DOHH2 (cell line): ENCODE measurements around the gene KRTAP5-6.

Source experiments
- H3F3A ChIP-seq: fragments of 200-600 bp; sonication (generic), shearing (Covaris generic); 2 replicates; pipeline ENCODE4 v1.6.0; 2016; ENCODE audit warnings: antibody characterized with exemption, mild to moderate bottlenecking; ENCODE audit not compliant: control insufficient read depth, insufficient read depth
- H3K27ac ChIP-seq: fragments of 200-600 bp; sonication (generic); 2 replicates; pipeline ENCODE4 v1.5.1; 2014; ENCODE audit warnings: low read depth, mild to moderate bottlenecking, low read length, moderate library complexity
- H3K27me3 ChIP-seq: fragments of 200-600 bp; sonication (generic); 2 replicates; pipeline ENCODE4 v1.6.1; 2014; ENCODE audit warnings: mild to moderate bottlenecking, low read length, mixed read lengths; ENCODE audit not compliant: control insufficient read depth
- H3K36me3 ChIP-seq: fragments of 200-600 bp; sonication (generic); 2 replicates; pipeline ENCODE4 v1.6.1; 2014; ENCODE audit warnings: mild to moderate bottlenecking, low read length, moderate library complexity, mixed read lengths; ENCODE audit not compliant: control insufficient read depth
- H3K4me1 ChIP-seq: fragments of 200-600 bp; sonication (generic); 2 replicates; pipeline ENCODE4 v1.6.1; 2014; ENCODE audit warnings: mild to moderate bottlenecking, low read length, mixed read lengths; ENCODE audit not compliant: control insufficient read depth
- H3K4me2 ChIP-seq: fragments of 200-600 bp; sonication (generic); 2 replicates; pipeline ENCODE4 v1.6.0; 2014; ENCODE audit warnings: mild to moderate bottlenecking, low read length, moderate library complexity
- H3K4me3 ChIP-seq: fragments of 200-600 bp; sonication (generic); 2 replicates; pipeline ENCODE4 v1.5.1; 2014; ENCODE audit warnings: mild to moderate bottlenecking, low read length, mixed read lengths
- H3K79me2 ChIP-seq: fragments of 200-600 bp; sonication (generic); 2 replicates; pipeline ENCODE4 v1.6.1; 2014; ENCODE audit warnings: mild to moderate bottlenecking, low read length, mixed read lengths; ENCODE audit not compliant: control insufficient read depth
- H3K9me2 ChIP-seq: fragments of 200-600 bp; sonication (generic); replicated peaks from 2 replicates; pipeline ENCODE4 v1.6.1; 2014; ENCODE audit warnings: mild to moderate bottlenecking, low read length, mixed read lengths; ENCODE audit not compliant: control insufficient read depth
- H3K9me3 ChIP-seq: fragments of 200-600 bp; sonication (generic); 2 replicates; pipeline ENCODE4 v1.6.1; 2014; ENCODE audit warnings: antibody characterized with exemption, low read length, mixed read lengths; ENCODE audit not compliant: control insufficient read depth, insufficient read depth
- H4K20me1 ChIP-seq: fragments of 200-600 bp; sonication (generic); 2 replicates; pipeline ENCODE4 v1.6.0; 2014; ENCODE audit warnings: low read depth, mild to moderate bottlenecking, antibody characterized with exemption, low read length, moderate library complexity; ENCODE audit not compliant: control insufficient read depth, insufficient read depth
- CTCF ChIP-seq: fragments of 200-600 bp; sonication (generic); IDR thresholded peaks from one replicate; pipeline ENCODE4 v1.5.1; 2014; ENCODE audit warnings: antibody characterized with exemption, mild to moderate bottlenecking, low read depth, low read length; ENCODE audit not compliant: poor library complexity, severe bottlenecking
- EZH2phosphoT487 ChIP-seq: fragments of 200-600 bp; sonication (generic); IDR thresholded peaks from 2 replicates; pipeline ENCODE4 v1.6.1; 2017; ENCODE audit warnings: borderline replicate concordance, mild to moderate bottlenecking, antibody characterized with exemption, low read length, moderate library complexity, mixed read lengths

The KRTAP5-6 gene

GRCh38 chr11:1740786-1741530, 44.0 kb downstream of the KRTAP5-6 start:
- Histone ChIP-seq H3K36me3 (no peaks in the 10 kb centered on the region), H4K20me1 (no peaks in the 10 kb centered on the region), H3K9me3 (peaks cover 16% of the 10 kb centered on the region; the same call in 1 of the 2 replicates), H3K9me2 (no peaks in the 10 kb centered on the region), H3K27me3 (no peaks in the 10 kb centered on the region), H3F3A (no peaks in the 10 kb centered on the region), H3K27ac (no peak overlapping the region), H3K4me3 (no peak overlapping the region), H3K79me2 (no peaks in the 10 kb centered on the region), H3K4me1 (no peaks in the 10 kb centered on the region), H3K4me2 (no peak overlapping the region)
- TF ChIP-seq EZH2phosphoT487, result no peak
- no peak for TF ChIP-seq CTCF

- no peak overlapping the region for H3K4me3 ChIP-seq
- H3K4me1 ChIP-seq, result no peaks in the 10 kb centered on the region
- peaks cover 18% of the 10 kb centered on the region; the same call in 1 of the 2 replicates for H3K9me3 ChIP-seq
- no peak overlapping the region for H3K27ac ChIP-seq
- no peaks in the 10 kb centered on the region for H3K36me3 ChIP-seq
- no peaks in the 10 kb centered on the region for H3K9me2 ChIP-seq
- H3K4me2 ChIP-seq, result no peak overlapping the region
- no peaks in the 10 kb centered on the region for H3K79me2 ChIP-seq
- no peaks in the 10 kb centered on the region for H3K27me3 ChIP-seq
- no peaks in the 10 kb centered on the region for H4K20me1 ChIP-seq
- TF ChIP-seq CTCF (no peak), EZH2phosphoT487 (no peak)
- no peaks in the 10 kb centered on the region for H3F3A ChIP-seq
Observed at GRCh38 chr11:1741741-1742140, 44.7 kb downstream of the KRTAP5-6 start.

- Histone ChIP-seq H3K36me3 (no peaks in the 10 kb centered on the region), H3K27ac (no peak overlapping the region), H3K4me1 (no peaks in the 10 kb centered on the region), H3K4me3 (no peak overlapping the region), H3K9me3 (peaks cover 19% of the 10 kb centered on the region; the same call in 1 of the 2 replicates), H3K4me2 (no peak overlapping the region), H3K79me2 (no peaks in the 10 kb centered on the region), H4K20me1 (no peaks in the 10 kb centered on the region), H3K27me3 (no peaks in the 10 kb centered on the region), H3F3A (no peaks in the 10 kb centered on the region), H3K9me2 (no peaks in the 10 kb centered on the region)
- no peak for TF ChIP-seq EZH2phosphoT487
- no peak for TF ChIP-seq CTCF
Observed at GRCh38 chr11:1742371-1742770, 45.4 kb downstream of the KRTAP5-6 start.
